GM12892 (cell line): Measurements from ENCODE around the gene PCDHGA1.
"Not testable (repeated sequence)": the region's sequence is repeated elsewhere in the genome, so short reads cannot be mapped to it uniquely, and the experiment has no call there.

Source experiments
- DNase-seq: peaks from one replicate; pipeline ENCODE4 v3.0.0; 2011; ENCODE audit not compliant: insufficient read length
- FAIRE-seq: peaks from 2 replicates; lab custom pipeline; 2011; peaks lifted over from hg19 to GRCh38; lab: Jason Lieb, UNC
- POLR2A ChIP-seq: IDR thresholded peaks from 2 replicates; pipeline ENCODE4 v1.6.1; 2011; ENCODE audit warnings: low read depth, low read length, control low read depth
- POLR2AphosphoS5 ChIP-seq: IDR thresholded peaks from 2 replicates; pipeline ENCODE4 v1.6.1; 2011; ENCODE audit warnings: low read depth, low read length, control low read depth
- TAF1 ChIP-seq: IDR thresholded peaks from 2 replicates; pipeline ENCODE4 v1.6.1; 2011; ENCODE audit warnings: low read depth, mild to moderate bottlenecking, control low read depth, low read length, borderline replicate concordance

PCDHGA1 gene

GRCh38 chr5:141373673-141374317 lies 43.5 kb downstream of the PCDHGA1 start, which contains the start of gene PCDHGA6:
TSS of gene PCDHGA6 (plus strand) at chr5:141373891. CDS start at chr5:141374084, 193 bp downstream.
- FAIRE-seq = no peak
- TF ChIP-seq TAF1 = no peak
- no peak for TF ChIP-seq POLR2AphosphoS5
- TF ChIP-seq POLR2A = no peak
- no peak for DNase-seq

DNA sequence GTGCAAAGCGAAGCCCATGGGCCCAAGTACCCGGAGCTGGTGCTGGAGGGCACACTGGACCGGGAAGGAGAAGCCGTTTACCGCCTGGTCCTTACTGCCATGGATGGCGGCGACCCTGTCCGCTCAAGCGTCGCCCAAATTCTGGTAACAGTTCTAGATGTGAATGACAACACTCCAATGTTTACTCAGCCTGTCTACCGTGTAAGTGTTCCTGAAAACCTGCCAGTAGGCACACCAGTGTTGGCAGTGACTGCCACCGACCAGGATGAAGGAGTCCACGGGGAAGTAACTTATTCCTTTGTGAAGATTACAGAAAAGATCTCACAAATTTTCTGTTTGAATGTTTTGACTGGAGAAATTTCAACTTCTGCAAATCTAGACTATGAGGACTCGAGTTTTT lies 44.3 kb downstream of the PCDHGA1 start:
- TF ChIP-seq POLR2A (no peak), POLR2AphosphoS5 (no peak), TAF1 (no peak)
- DNase-seq = no peak
- no peak for FAIRE-seq

GRCh38 chr5:141375444-141376155 lies 45.3 kb downstream of the PCDHGA1 start:
- not testable (repeated sequence) for FAIRE-seq, DNase-seq

GRCh38 chr5:141382469-141383294 lies 52.4 kb downstream of the PCDHGA1 start, which contains the start of gene PCDHGA7:
TSS of gene PCDHGA7 (plus strand) at chr5:141382742. CDS start at chr5:141382900, 158 bp downstream.
- FAIRE-seq (no peak), DNase-seq (no peak)
- no peak for TF ChIP-seq POLR2AphosphoS5
- TF ChIP-seq TAF1 = no peak
- no peak for TF ChIP-seq POLR2A

DNA sequence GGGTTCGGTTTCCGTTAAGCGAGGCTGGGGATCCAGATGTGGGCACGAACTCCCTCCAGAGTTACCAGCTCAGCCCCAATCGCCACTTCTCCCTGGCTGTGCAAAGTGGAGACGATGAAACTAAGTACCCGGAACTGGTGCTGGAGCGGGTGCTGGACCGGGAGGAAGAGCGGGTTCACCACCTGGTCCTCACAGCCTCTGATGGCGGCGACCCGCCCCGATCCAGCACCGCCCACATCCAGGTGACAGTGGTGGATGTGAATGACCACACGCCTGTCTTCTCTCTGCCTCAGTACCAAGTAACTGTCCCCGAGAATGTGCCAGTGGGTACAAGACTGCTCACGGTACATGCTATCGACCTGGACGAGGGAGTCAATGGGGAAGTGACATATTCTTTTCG lies 53.0 kb downstream of the PCDHGA1 start:
- FAIRE-seq (no peak), DNase-seq (no peak)
- TF ChIP-seq POLR2A = no peak

DNA sequence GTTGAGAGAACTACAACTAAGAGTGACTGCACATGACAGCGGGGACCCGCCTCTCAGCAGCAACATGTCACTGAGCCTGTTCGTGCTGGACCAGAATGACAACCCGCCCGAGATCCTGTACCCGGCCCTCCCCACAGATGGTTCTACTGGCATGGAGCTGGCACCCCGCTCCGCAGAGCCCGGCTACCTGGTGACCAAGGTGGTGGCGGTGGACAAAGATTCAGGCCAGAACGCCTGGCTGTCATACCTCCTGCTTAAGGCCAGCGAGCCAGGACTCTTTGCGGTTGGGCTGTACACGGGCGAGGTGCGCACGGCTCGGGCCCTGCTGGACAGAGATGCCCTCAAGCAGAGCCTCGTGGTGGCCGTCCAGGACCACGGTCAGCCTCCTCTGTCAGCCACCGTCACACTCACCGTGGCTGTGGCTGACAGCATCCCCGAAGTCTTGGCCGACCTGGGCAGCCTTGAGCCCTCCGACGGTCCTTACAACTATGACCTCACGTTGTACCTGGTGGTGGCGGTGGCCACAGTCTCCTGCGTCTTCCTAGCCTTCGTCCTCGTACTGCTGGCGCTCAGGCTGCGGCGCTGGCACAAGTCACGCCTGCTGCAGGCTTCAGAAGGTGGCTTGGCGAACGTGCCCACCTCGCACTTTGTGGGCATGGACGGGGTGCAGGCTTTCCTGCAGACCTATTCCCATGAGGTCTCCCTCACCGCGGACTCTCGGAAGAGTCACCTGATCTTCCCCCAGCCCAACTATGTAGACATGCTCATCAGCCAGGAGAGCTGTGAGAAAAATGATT lies 54.4 kb downstream of the PCDHGA1 start:
- FAIRE-seq = no peak

DNA sequence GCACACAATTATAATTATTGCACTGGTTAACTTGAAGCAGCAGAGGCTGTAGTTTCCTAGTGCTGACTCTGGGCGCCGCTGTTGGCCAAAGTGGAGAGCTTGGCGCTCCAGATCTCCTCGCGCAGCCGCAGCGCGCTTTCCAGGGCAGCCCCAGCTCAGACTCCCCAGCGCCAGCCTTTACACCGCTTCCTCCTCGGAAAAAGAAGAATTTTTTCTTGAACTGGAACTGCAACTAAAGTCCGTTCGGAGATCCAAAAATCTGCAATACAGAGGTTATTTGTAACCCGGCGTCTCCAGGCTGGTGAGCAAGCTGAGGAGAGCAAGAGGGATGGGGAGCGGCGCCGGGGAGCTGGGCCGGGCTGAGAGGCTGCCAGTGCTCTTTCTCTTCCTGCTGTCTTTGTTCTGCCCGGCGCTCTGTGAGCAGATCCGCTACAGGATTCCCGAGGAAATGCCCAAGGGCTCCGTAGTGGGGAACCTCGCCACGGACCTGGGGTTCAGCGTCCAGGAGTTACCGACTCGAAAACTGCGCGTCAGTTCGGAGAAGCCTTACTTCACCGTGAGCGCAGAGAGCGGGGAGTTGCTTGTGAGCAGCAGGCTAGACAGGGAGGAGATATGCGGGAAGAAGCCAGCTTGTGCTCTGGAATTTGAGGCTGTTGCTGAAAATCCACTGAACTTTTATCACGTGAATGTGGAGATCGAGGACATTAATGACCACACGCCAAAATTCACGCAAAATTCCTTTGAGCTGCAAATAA lies 57.4 kb downstream of the PCDHGA1 start, which contains the start of gene PCDHGB4:
TSS of gene PCDHGB4 (plus strand) at position 142 of the 755 bp plus-strand sequence. CDS start at position 329, 187 bp downstream.
- FAIRE-seq = peak; percentile 82

More for the DNA sequence above, 54.4 kb downstream of the PCDHGA1 start:
- no peak for TF ChIP-seq POLR2A
- TF ChIP-seq POLR2AphosphoS5 = no peak
- TF ChIP-seq TAF1 = no peak
- no peak for DNase-seq

DNA sequence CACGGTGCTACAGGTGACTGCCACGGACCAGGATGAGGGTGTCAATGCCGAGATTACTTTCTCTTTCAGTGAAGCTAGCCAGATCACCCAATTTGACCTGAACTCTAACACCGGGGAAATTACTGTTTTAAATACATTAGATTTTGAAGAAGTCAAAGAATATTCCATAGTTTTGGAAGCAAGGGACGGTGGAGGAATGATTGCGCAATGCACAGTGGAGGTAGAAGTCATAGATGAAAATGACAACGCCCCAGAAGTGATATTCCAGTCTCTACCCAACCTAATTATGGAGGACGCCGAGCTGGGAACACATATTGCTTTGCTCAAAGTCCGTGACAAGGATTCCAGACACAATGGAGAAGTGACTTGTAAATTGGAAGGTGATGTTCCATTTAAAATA lies 58.3 kb downstream of the PCDHGA1 start:
- FAIRE-seq = no peak
- TF ChIP-seq TAF1 (no peak), POLR2A (no peak), POLR2AphosphoS5 (no peak)
- DNase-seq = no peak

More for the DNA sequence above, 57.4 kb downstream of the PCDHGA1 start, which contains the start of gene PCDHGB4:
- not testable (repeated sequence) for DNase-seq

DNA sequence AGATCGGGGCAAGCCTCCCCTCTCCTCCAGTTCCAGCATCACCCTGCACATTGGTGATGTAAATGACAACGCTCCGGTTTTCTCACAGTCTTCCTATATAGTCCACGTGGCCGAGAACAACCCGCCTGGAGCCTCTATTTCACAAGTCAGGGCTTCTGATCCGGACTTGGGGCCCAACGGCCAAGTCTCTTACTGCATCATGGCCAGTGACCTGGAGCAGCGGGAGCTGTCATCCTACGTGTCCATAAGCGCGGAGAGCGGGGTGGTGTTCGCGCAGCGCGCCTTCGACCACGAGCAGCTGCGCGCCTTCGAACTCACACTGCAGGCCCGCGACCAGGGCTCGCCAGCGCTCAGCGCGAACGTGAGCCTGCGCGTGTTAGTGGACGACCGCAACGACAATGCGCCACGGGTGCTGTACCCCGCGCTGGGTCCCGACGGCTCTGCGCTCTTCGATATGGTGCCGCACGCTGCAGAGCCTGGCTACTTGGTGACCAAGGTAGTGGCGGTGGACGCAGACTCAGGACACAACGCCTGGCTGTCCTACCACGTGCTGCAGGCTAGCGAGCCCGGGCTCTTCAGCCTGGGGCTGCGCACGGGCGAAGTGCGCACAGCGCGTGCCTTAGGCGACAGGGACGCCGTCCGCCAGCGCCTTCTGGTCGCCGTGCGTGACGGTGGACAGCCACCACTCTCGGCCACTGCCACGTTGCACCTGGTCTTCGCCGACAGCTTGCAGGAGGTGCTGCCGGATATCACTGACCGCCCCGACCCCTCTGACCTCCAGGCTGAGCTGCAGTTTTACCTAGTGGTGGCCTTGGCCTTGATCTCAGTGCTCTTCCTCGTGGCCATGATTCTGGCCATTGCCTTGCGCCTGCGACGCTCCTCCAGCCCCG lies 59.1 kb downstream of the PCDHGA1 start:
- DNase-seq = no peak
- FAIRE-seq = no peak
- TF ChIP-seq POLR2A (no peak), POLR2AphosphoS5 (no peak), TAF1 (no peak)
